ENCODE results near the gene PDE11A. TPM values are rescaled to one million over a fixed set of nuclear protein-coding genes. Genes with fewer than 3 reads are reported as not detected.

PDE11A gene
- total and polyA plus RNA-seq, 2 experiments from 2014 or later = 0.08 to 0.73 TPM

GRCh38 chr2:178047391-178047790 lies 25.2 kb downstream of the PDE11A start (continued):
- TF ChIP-seq, protein P1, sequence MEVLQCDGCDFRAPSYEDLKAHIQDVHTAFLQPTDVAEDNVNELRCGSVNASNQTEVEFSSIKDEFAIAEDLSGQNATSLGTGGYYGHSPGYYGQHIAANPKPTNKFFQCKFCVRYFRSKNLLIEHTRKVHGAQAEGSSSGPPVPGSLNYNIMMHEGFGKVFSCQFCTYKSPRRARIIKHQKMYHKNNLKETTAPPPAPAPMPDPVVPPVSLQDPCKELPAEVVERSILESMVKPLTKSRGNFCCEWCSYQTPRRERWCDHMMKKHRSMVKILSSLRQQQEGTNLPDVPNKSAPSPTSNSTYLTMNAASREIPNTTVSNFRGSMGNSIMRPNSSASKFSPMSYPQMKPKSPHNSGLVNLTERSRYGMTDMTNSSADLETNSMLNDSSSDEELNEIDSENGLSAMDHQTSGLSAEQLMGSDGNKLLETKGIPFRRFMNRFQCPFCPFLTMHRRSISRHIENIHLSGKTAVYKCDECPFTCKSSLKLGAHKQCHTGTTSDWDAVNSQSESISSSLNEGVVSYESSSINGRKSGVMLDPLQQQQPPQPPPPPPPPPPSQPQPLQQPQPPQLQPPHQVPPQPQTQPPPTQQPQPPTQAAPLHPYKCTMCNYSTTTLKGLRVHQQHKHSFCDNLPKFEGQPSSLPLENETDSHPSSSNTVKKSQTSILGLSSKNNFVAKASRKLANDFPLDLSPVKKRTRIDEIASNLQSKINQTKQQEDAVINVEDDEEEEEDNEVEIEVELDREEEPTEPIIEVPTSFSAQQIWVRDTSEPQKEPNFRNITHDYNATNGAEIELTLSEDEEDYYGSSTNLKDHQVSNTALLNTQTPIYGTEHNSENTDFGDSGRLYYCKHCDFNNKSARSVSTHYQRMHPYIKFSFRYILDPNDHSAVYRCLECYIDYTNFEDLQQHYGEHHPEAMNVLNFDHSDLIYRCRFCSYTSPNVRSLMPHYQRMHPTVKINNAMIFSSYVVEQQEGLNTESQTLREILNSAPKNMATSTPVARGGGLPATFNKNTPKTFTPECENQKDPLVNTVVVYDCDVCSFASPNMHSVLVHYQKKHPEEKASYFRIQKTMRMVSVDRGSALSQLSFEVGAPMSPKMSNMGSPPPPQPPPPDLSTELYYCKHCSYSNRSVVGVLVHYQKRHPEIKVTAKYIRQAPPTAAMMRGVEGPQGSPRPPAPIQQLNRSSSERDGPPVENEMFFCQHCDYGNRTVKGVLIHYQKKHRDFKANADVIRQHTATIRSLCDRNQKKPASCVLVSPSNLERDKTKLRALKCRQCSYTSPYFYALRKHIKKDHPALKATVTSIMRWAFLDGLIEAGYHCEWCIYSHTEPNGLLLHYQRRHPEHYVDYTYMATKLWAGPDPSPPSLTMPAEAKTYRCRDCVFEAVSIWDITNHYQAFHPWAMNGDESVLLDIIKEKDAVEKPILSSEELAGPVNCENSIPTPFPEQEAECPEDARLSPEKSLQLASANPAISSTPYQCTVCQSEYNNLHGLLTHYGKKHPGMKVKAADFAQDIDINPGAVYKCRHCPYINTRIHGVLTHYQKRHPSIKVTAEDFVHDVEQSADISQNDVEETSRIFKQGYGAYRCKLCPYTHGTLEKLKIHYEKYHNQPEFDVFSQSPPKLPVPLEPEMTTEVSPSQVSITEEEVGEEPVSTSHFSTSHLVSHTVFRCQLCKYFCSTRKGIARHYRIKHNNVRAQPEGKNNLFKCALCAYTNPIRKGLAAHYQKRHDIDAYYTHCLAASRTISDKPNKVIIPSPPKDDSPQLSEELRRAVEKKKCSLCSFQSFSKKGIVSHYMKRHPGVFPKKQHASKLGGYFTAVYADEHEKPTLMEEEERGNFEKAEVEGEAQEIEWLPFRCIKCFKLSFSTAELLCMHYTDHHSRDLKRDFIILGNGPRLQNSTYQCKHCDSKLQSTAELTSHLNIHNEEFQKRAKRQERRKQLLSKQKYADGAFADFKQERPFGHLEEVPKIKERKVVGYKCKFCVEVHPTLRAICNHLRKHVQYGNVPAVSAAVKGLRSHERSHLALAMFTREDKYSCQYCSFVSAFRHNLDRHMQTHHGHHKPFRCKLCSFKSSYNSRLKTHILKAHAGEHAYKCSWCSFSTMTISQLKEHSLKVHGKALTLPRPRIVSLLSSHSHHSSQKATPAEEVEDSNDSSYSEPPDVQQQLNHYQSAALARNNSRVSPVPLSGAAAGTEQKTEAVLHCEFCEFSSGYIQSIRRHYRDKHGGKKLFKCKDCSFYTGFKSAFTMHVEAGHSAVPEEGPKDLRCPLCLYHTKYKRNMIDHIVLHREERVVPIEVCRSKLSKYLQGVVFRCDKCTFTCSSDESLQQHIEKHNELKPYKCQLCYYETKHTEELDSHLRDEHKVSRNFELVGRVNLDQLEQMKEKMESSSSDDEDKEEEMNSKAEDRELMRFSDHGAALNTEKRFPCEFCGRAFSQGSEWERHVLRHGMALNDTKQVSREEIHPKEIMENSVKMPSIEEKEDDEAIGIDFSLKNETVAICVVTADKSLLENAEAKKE (CRISPR knock-in tag; IDR thresholded peaks at IDR 0.05) = no peak
- no peak for TF ChIP-seq NANOG (IDR thresholded peaks at IDR 0.05; ENCODE audit: borderline replicate concordance)
- TF ChIP-seq STAT1 (IDR thresholded peaks at IDR 0.05; ENCODE audit: unreplicated experiment) = no peak
- no peak for TF ChIP-seq REST (IDR thresholded peaks at IDR 0.05; ENCODE audit: unreplicated experiment)
- TF ChIP-seq CREB1 (CRISPR knock-in tag; IDR thresholded peaks at IDR 0.05; ENCODE audit: low read depth) = no peak
- TF ChIP-seq EZH2phosphoT487 (IDR thresholded peaks at IDR 0.05; ENCODE audit: unreplicated experiment) = no peak
- TF ChIP-seq, protein P2, sequence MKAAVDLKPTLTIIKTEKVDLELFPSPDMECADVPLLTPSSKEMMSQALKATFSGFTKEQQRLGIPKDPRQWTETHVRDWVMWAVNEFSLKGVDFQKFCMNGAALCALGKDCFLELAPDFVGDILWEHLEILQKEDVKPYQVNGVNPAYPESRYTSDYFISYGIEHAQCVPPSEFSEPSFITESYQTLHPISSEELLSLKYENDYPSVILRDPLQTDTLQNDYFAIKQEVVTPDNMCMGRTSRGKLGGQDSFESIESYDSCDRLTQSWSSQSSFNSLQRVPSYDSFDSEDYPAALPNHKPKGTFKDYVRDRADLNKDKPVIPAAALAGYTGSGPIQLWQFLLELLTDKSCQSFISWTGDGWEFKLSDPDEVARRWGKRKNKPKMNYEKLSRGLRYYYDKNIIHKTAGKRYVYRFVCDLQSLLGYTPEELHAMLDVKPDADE (IDR thresholded peaks at IDR 0.05) = no peak
- TF ChIP-seq JUNB (IDR thresholded peaks at IDR 0.05; ENCODE audit: unreplicated experiment) = no peak
- TF ChIP-seq EZH2 (IDR thresholded peaks at IDR 0.05; ENCODE audit: low read depth, unreplicated experiment) = no peak
- no peak for TF ChIP-seq POLR2AphosphoS5 (IDR thresholded peaks at IDR 0.05; ENCODE audit: low read depth)
- no peak for TF ChIP-seq ZNF331 (CRISPR knock-in tag; IDR thresholded peaks at IDR 0.05; ENCODE audit: low read depth)
- no peak for TF ChIP-seq ZNF114 (CRISPR knock-in tag; IDR thresholded peaks at IDR 0.05)
